ENCODE measurements around the gene C6orf132. TPM values are rescaled to one million over a fixed set of nuclear protein-coding genes. Genes with fewer than 3 reads are reported as not detected.

Gene C6orf132
- total RNA-seq, 1 donor from 2014 or later: 0.26 TPM

GRCh38 chr6:42184475-42184874 is 42.1 kb upstream of the C6orf132 start:
- no peak for DNase-seq (ENCODE audit: low read depth, low spot score)
- no peak overlapping the region for H3K27ac Mint-ChIP-seq (ENCODE audit: unreplicated experiment)
- peaks cover 7% of the 10 kb centered on the region for H3K4me1 Mint-ChIP-seq
- no peak overlapping the region for H3K4me3 Mint-ChIP-seq
- no peaks in the 10 kb centered on the region for H3K27me3 Mint-ChIP-seq (ENCODE audit: low read depth)
- TF ChIP-seq CTCF (conservative IDR thresholded peaks at IDR 0.05): no peak
- H3K36me3 Mint-ChIP-seq (ENCODE audit: low read depth): no peaks in the 10 kb centered on the region
- no peaks in the 10 kb centered on the region for H3K9me3 Mint-ChIP-seq

- no peak for DNase-seq (ENCODE audit: low read depth, low spot score)
- H3K36me3 Mint-ChIP-seq (ENCODE audit: low read depth): no peaks in the 10 kb centered on the region
- H3K27me3 Mint-ChIP-seq (ENCODE audit: low read depth): no peaks in the 10 kb centered on the region
- no peak overlapping the region for H3K4me3 Mint-ChIP-seq
- no peak for TF ChIP-seq CTCF (conservative IDR thresholded peaks at IDR 0.05)
- H3K9me3 Mint-ChIP-seq: no peaks in the 10 kb centered on the region
- H3K27ac Mint-ChIP-seq (ENCODE audit: unreplicated experiment): no peak overlapping the region
- H3K4me1 Mint-ChIP-seq: peaks cover 14% of the 10 kb centered on the region
These were observed 39.7 kb upstream of the C6orf132 start for GRCh38 chr6:42182101-42182500.

- peaks cover 14% of the 10 kb centered on the region for H3K4me1 Mint-ChIP-seq
- no peak overlapping the region for H3K27ac Mint-ChIP-seq (ENCODE audit: unreplicated experiment)
- H3K9me3 Mint-ChIP-seq: no peaks in the 10 kb centered on the region
- no peaks in the 10 kb centered on the region for H3K27me3 Mint-ChIP-seq (ENCODE audit: low read depth)
- H3K36me3 Mint-ChIP-seq (ENCODE audit: low read depth): no peaks in the 10 kb centered on the region
- H3K4me3 Mint-ChIP-seq: peak overlapping the region; percentile 25
- DNase-seq (ENCODE audit: low read depth, low spot score): no peak
- TF ChIP-seq CTCF (conservative IDR thresholded peaks at IDR 0.05): no peak
These were observed 37.5 kb upstream of the C6orf132 start for GRCh38 chr6:42179945-42180313.

GRCh38 chr6:42179261-42179944 is 37.0 kb upstream of the C6orf132 start:
- Mint-ChIP-seq H3K4me3 (peak overlapping the region; percentile 25), H3K4me1 (peaks cover 14% of the 10 kb centered on the region), H3K36me3 (ENCODE audit: low read depth) (no peaks in the 10 kb centered on the region), H3K9me3 (no peaks in the 10 kb centered on the region), H3K27ac (ENCODE audit: unreplicated experiment) (no peak overlapping the region), H3K27me3 (ENCODE audit: low read depth) (no peaks in the 10 kb centered on the region)
- TF ChIP-seq CTCF (conservative IDR thresholded peaks at IDR 0.05): no peak
- DNase-seq (ENCODE audit: low read depth, low spot score): no peak

GRCh38 chr6:42177514-42178364 is 35.3 kb upstream of the C6orf132 start:
- Mint-ChIP-seq H3K27ac (ENCODE audit: unreplicated experiment) (no peak overlapping the region), H3K4me3 (peak overlapping the region; percentile 54), H3K27me3 (ENCODE audit: low read depth) (no peaks in the 10 kb centered on the region), H3K9me3 (no peaks in the 10 kb centered on the region), H3K36me3 (ENCODE audit: low read depth) (no peaks in the 10 kb centered on the region), H3K4me1 (peaks cover 14% of the 10 kb centered on the region)
- peak; percentile 74 for DNase-seq (ENCODE audit: low read depth, low spot score)
- no peak for TF ChIP-seq CTCF (conservative IDR thresholded peaks at IDR 0.05)
